Bronchial epithelial cell (primary cell): ENCODE data around the gene ELP4. TPM values are rescaled to one million over a fixed set of nuclear protein-coding genes. Genes with fewer than 3 reads are reported as not detected.

Source experiments
- DNase-seq: peaks from one replicate; pipeline ENCODE4 v3.0.0-alpha.2; 2010; ENCODE audit warnings: low read depth
- FAIRE-seq: peaks from 2 replicates; lab custom pipeline; 2011; peaks lifted over from hg19 to GRCh38; lab: Jason Lieb, UNC
- H3K27me3 ChIP-seq: 2 replicates; pipeline ENCODE4 v1.5.1; 2011; ENCODE audit warnings: low read length; ENCODE audit not compliant: control insufficient read depth, insufficient read depth
- H3K36me3 ChIP-seq: 2 replicates; pipeline ENCODE4 v1.5.1; 2011; ENCODE audit warnings: low read length; ENCODE audit not compliant: control insufficient read depth, insufficient read depth
- H3K4me3 ChIP-seq: 2 replicates; pipeline ENCODE4 v1.5.1; 2011; ENCODE audit warnings: mild to moderate bottlenecking, low read depth, low read length, control low read depth
- CTCF ChIP-seq: IDR thresholded peaks from 2 replicates; pipeline ENCODE4 v1.5.1; 2011; ENCODE audit warnings: mild to moderate bottlenecking, moderate library complexity, low read length, control low read depth, inconsistent platforms; ENCODE audit not compliant: insufficient read depth, severe bottlenecking
- total RNA-seq: library from RNA; depleted of rRNA; stranded (reverse); fragments of >200 nt; gene quantifications from 2 replicates; pipeline ENCODE4 v1.2.1, GENCODE V29; 2014

Gene ELP4
- total RNA-seq, 1 donor from 2014 or later: 11.1 TPM

GRCh38 chr11:31779374-31779791 is 269.8 kb downstream of the ELP4 start:
- no peak for FAIRE-seq
- Histone ChIP-seq H3K36me3 (no peaks in the 10 kb centered on the region), H3K4me3 (no peak overlapping the region), H3K27me3 (no peaks in the 10 kb centered on the region)
- no peak for TF ChIP-seq CTCF
- DNase-seq: peak; percentile 36

- H3K27me3 ChIP-seq: no peaks in the 10 kb centered on the region
- FAIRE-seq: no peak
- H3K4me3 ChIP-seq: no peak overlapping the region
- no peak for DNase-seq
- no peaks in the 10 kb centered on the region for H3K36me3 ChIP-seq
- TF ChIP-seq CTCF: no peak
Observed at GRCh38 chr11:31780078-31780477, 270.5 kb downstream of the ELP4 start.

- H3K4me3 ChIP-seq: no peak overlapping the region
- TF ChIP-seq CTCF: no peak
- no peak for FAIRE-seq
- H3K36me3 ChIP-seq: no peaks in the 10 kb centered on the region
- no peak for DNase-seq
- H3K27me3 ChIP-seq: no peaks in the 10 kb centered on the region
Observed at GRCh38 chr11:31780480-31780971, 271.0 kb downstream of the ELP4 start.

GRCh38 chr11:31782257-31782656 is 272.7 kb downstream of the ELP4 start:
- no peak for TF ChIP-seq CTCF
- FAIRE-seq: no peak
- no peak overlapping the region for H3K4me3 ChIP-seq
- no peak for DNase-seq
- H3K36me3 ChIP-seq: no peaks in the 10 kb centered on the region
- H3K27me3 ChIP-seq: no peaks in the 10 kb centered on the region

- no peaks in the 10 kb centered on the region for H3K36me3 ChIP-seq
- H3K4me3 ChIP-seq: no peak overlapping the region
- DNase-seq: no peak
- no peaks in the 10 kb centered on the region for H3K27me3 ChIP-seq
- TF ChIP-seq CTCF: no peak
- FAIRE-seq: no peak
Observed at GRCh38 chr11:31783252-31783651, 273.7 kb downstream of the ELP4 start.

GRCh38 chr11:31784611-31785010 is 275.0 kb downstream of the ELP4 start:
- no peak for TF ChIP-seq CTCF
- H3K27me3 ChIP-seq: no peaks in the 10 kb centered on the region
- DNase-seq (no peak), FAIRE-seq (no peak)
- no peak overlapping the region for H3K4me3 ChIP-seq
- H3K36me3 ChIP-seq: no peaks in the 10 kb centered on the region
